HEK293 (cell line): ENCODE data around the gene EVI5L.

Source experiments
- CTCF ChIP-seq: fragments of 450-650 bp; formaldehyde crosslinking; IDR thresholded peaks from 2 replicates; pipeline ENCODE4 v1.5.1; 2016; ENCODE audit warnings: missing biosample characterization, missing genetic modification characterization
- FEZF1 ChIP-seq: fragments of 450-650 bp; formaldehyde crosslinking; IDR thresholded peaks from 2 replicates; pipeline ENCODE4 v1.5.1; 2016; ENCODE audit warnings: missing biosample characterization, missing genetic modification characterization
- PATZ1 ChIP-seq: fragments of 450-650 bp; formaldehyde crosslinking; IDR thresholded peaks from 2 replicates; pipeline ENCODE4 v1.5.1; 2016; ENCODE audit warnings: missing biosample characterization, missing genetic modification characterization
- ZNF707 ChIP-seq: fragments of 450-650 bp; formaldehyde crosslinking; IDR thresholded peaks from 2 replicates; pipeline ENCODE4 v1.5.1; 2016; ENCODE audit warnings: missing biosample characterization, missing genetic modification characterization

GRCh38 chr19:7898967-7899366 is 68.9 kb downstream of the EVI5L start:
- TF ChIP-seq FEZF1 (tag by site-specific recombination) (no peak), CTCF (no peak), PATZ1 (no peak), ZNF707 (no peak)
